Measurements from ENCODE around the gene NOL9.
"Not testable (repeated sequence)": the region's sequence is repeated elsewhere in the genome, so short reads cannot be mapped to it uniquely, and the experiment has no call there.

Gene NOL9

DNA sequence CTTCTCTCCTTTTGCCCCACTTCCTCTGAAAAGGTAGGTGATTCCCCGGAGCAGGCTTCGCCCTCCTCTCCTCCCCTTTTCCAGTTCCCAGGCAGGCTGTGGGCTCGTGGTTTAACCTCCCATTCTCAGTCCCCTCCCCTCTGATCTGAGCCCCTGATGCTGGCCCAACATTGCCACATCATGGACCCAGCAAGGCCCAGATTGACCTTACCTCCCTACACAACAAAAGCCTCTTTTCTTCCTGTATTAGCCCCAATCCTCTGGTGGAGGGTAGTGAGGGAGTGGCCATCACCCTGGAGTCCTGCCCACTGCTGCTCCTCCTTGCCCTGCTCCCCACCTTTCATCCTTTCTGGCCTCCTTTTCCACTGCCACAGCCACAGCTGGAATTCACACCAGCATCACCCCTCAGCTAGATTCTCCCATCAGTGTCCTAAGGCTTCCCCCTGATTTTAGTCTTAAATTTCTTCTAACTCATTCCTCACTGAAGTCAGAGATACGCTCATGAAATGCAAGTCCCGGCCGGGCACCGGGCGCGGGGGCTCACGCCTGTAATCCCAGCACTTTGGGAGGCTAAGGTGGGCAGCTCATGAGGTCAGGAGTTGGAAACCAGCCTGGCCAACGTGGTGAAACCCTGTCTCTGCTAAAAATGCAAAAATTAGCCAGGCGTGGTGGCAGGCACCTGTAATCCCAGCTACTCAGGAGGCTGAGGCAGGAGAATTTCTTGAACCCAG, 18.5 kb upstream of the NOL9 start:
- no peak for DNase-seq (ENCODE audit: low spot score)

DNA sequence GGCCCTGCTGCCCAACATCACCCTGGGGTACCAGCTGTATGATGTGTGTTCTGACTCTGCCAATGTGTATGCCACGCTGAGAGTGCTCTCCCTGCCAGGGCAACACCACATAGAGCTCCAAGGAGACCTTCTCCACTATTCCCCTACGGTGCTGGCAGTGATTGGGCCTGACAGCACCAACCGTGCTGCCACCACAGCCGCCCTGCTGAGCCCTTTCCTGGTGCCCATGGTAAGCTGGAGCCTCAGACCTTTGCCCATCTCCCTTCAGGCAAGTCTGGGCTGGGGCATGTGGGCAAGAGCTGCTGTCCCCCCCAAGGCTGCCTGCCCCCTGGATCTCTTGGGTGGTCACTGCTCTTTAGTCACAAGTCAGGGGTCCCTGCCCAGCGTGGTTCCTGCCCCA, 16.7 kb upstream of the NOL9 start:
- no peak for DNase-seq (ENCODE audit: low spot score)

DNA sequence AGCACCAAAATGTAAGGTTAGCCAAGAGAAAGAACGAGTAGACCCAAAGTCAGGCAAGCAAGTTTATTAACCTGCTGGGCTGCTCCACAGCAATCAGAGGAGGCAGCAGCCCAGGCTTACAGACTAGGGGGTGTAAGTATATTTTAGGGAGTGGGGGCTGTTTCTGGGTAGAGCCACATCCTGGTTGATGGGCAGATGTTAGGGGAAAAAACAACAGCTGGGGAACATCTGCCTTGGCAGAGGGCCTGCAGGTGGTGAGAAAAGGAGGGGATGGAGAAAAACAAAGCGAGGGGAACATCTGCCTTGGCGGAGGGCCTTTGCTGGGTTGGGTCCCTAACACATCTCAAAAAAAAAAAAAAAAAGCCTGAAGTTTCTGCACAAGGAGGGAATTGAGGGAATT, 15.8 kb upstream of the NOL9 start:
- DNase-seq (ENCODE audit: low spot score): no peak

DNA sequence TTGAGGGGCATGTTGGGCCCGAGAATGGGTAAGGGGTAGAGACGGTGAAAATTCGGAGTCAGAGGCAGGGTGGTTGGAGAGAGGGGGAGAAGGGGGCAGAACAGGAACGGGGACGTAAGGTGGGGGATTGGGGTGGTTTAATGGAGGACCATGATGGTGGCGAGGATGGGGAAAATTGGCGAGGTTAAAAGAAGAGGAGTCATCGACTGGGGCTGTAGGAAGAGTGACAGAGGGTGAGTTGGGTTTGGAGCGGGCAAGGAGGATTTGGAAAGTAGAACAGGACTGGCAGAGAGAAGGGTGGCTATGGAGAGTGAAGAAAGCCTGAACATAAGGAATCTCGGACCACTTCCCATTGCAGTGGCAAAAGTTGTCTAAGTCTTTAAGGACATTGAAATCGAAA, 14.7 kb upstream of the NOL9 start:
- DNase-seq (ENCODE audit: low spot score): no peak

DNA sequence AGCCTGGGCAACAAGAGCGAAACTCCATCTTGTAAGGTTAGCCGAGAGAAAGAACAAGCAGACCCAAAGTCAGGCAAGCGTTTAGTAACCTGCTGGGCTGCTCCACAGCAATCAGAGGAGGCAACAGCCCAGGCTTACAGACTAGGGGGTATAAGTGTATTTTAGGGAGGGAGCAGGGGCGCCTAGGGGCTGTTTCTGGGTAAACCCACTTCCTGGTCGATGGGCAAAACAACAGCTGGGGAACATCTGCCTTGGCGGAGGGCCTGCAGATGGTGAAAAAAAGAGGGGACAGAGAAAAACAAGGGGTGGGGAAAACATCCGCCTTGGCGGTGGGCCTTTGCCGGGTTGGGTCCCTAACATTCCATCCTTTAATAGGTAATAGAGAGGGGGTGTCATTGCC, 6.0 kb upstream of the NOL9 start:
- DNase-seq (ENCODE audit: low spot score): no peak

DNA sequence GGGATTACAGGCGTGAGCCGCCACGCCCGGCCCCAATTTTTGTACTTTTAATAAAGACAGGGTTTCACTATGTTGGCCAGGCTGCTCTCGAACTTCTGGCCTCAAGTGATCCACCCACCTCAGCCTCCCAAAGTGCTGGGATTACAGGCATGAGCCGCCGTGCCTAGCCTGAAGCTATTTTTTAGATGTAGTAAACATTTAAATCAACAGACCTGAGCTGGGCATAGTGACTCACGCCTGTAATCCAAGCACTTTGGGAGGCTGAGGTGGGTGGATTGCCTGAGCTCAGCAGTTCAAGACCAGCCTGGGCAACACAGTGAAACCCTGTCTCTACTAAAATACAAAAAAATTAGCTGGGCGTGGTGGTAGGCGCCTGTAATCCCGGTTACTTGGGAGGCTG, 4.8 kb upstream of the NOL9 start:
- DNase-seq (ENCODE audit: low spot score): not testable (repeated sequence)

DNA sequence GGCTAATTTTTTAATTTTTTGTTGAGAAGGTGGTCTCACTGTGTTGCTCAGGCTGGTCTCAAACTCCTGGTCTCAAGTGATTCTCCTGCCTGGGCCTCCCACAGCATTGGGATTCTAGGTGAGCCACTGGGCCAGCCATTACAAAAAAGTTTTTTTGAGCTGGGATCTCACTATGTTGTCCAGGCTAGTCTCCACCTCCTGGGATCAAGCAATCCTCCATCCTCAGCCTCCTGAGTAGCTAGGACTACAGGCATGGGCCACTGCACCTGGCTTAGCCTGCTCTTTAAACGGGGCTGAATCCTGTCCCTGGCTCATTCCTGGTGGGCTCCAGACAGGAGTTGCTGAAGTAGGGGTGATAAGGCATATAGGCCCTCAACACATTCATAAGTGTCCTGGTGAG, 3.3 kb upstream of the NOL9 start:
- DNase-seq (ENCODE audit: low spot score): no peak

DNA sequence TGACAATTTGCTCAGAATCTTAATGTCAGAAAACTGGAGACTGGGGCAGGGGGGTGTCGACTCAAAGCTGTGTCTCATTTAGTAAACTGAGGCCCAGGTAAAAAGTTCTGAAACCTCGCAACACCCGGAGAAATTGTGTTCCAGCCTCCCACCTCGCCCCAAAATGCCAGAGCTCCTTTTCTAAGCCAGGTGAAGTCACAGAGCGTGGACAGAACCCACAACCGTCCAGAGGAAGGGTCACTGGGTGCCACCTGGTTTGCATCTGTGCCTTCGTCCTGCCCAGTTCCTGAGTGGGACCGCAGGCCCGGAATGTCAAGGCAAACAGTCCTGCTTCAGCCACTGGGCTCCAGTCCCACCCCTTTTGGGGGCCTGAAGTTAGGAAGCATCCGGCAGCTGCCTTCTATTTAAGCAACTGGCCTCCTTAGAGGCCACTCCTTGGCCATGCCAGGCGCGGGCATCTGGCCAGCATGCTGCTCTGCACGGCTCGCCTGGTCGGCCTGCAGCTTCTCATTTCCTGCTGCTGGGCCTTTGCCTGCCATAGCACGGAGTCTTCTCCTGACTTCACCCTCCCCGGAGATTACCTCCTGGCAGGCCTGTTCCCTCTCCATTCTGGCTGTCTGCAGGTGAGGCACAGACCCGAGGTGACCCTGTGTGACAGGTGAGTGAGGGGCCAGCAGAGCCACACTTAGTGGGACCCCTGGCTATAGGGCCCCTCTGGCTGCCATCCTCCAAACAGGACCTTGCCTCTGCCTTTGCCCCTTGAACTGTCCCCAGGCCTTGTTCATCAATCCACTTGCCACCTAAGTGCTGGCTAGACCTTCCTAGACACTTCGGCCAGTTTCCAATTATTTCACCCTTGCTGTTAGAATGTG, 830 bp upstream of the NOL9 start, which contains the start of gene TAS1R1:
Gene TAS1R1, plus strand, starts transcription at position 401 of the 872 bp plus-strand sequence. Its CDS starts 67 bp downstream, at position 468.
- DNase-seq (ENCODE audit: low spot score): no peak

DNA sequence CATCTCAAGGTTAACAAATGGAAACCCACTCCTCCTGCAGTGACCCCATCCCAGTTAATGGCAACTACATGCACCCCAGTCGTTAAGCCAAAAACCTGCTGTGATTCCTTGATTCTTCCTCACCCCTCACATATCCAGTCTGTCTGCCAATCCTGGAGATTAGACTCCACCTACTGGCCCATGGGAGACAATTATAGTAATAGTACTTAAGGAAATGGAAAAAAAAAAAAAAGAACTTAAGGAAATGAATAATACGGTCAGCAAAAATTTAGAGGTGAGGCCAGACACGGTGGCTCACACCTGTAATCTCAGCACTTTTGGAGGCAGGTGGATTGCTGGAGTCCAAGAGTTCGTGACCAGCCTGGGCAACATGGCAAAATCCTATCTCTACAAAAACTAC, 7.0 kb downstream of the NOL9 start:
- DNase-seq (ENCODE audit: low spot score): no peak

DNA sequence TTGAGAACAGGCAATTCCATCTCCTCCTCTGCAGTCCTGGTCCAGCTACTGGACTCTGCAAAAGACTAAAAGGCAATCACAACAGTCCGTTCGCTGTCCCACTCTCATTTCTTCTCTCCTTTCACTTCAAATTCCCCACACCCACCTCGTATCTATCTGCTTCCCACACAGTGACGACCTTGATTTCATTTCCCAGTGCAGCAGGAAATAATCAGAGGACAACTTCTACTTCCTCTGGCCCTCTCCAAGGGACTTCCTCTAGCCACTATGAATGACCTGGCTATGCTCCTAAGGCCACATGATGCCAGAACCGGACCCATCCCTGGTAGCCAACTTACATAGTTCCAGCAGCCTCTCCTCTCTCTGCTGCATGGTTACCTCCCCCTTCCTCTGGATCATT, 8.0 kb downstream of the NOL9 start:
- DNase-seq (ENCODE audit: low spot score): no peak

DNA sequence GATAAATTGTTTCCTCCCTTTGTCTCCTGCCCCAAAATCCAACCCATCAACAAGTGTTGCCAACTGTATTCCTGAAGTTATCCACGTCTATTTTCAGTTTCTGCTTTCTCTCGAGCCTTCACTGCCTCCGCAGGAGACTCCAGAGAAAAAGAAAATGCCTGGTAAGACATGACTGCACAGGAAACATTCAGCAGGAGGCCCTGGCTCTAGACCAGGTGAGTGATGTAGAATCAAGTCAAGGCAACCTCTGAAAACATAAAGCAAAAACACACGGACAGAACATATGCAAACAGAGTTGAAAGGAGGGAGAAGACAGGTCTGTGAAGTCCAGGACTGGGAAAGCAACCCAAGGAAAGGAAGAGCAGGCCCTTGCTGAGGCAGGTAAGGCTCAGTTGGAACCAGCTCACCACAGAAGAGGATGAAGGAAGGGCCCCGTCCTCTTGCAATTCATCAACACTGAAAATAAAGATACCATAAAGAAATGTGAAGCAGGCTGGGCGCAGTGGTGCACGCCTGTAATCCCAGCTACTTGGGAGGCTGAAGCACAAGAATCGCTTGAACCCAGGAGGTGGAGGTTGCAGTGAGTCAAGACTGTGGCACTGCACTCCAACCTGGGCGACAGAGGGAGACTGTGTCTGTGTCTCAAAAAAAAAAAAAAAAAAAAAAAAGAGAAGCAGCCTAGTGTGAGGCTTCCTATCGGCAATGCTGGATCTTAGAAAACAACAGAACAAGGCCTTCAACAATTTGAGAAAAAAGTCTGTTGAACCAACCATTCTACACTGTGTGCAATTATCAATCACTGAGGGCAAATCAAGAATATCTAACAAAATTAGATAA, 8.8 kb downstream of the NOL9 start:
- no peak for DNase-seq (ENCODE audit: low spot score)

DNA sequence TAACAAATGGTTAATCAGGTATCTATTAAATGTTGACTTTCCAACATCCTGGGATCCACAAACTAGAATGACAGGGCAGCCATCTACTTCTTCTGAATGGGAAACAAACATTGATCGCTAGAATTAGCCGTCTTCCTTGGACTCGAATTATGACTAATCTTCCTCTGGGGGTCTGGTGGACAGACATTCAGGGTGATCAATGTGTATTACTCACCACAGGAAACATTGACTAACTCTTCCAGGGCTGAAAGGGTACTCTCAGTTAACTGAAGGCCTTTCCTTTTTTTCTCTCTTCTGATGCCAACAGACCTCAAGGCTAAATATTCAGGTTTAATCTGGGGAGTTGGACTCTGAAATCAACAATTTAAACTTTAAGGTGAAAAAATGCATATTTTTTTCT, 9.5 kb downstream of the NOL9 start:
- DNase-seq (ENCODE audit: low spot score): peak; percentile 50

DNA sequence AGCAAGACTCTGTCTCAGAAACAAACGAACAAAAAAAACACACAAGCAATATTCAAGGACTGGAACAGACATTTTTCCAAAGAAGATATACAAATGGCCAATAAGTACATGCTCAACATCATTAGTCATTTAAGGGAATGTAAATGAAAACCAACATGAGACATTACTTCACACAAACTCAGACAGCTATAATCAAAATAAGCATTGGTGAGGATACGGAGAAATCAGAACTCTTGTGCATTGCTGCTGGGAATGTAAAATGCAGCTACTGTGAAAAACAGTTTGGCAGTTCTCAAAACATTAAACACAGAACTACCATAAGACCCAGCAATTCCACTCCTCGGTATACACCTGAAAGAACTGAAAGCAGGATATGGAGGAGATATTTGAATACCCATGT, 15.4 kb downstream of the NOL9 start:
- DNase-seq (ENCODE audit: low spot score): no peak

DNA sequence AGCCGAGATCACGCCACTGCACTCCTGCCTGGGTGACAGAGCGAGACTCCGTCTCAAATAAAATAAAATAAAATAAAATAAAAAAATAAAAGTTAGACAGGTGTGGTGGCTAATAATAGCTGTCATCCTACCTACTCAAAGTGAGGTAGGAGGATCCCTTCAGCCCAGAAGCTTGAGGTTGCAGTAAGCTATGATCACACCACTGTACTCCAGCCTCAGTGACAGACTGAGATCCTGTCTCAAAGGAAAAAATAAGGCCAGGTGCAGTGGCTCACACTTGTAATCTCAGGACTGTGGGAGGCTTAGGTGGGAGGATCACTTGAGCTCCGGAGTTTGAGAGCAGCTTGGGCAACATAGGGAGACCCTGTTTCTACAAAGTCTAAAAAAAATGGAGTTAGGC, 18.0 kb downstream of the NOL9 start:
- no peak for DNase-seq (ENCODE audit: low spot score)

DNA sequence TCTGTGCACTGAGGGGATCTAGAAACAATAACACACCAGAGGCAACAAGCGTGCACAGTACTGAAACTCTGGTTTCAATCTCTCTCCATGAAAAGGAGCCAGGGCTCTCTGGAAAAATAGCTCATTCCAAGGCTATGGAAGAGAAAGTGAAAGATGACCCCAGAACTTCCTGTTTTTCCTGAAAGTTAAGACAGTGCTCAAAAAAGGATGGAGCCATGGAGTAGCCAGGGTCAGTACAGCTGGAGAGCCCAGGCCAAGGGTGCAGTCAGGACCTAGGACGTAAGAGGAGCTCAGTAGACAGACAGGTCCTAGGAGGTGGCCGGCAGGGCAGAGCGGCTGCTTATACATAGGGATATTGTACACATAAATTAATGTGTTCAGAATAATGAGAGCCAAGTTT, 19.1 kb downstream of the NOL9 start:
- no peak for DNase-seq (ENCODE audit: low spot score)

DNA sequence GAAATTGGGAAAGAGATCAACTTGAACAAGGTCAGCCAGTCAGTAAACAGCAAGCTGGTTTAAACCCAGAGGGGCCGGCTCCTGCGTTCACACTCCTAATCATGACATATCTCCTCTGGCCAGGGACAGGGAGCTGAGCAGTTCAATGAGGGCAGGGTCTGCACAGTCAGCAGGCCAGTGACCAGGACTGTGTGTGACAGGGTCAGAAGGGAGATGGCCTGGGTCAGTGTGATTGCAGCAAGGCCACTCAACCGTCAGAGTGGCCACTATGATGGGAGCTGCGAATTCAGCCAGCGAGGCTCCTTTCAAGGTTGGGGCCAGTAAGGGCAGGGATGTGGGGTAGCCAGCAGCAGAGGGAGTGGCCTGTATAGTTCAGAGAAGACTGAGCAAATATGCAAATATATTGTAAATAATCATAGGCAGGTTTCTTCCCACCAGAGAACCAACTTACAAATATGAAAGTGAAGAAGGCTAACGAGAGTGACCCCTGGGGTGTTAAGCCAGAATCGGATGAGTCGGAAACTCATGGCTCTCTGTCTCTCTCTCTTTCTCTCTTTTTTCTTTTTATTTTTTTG, 20.0 kb downstream of the NOL9 start:
- no peak for DNase-seq (ENCODE audit: low spot score)

DNA sequence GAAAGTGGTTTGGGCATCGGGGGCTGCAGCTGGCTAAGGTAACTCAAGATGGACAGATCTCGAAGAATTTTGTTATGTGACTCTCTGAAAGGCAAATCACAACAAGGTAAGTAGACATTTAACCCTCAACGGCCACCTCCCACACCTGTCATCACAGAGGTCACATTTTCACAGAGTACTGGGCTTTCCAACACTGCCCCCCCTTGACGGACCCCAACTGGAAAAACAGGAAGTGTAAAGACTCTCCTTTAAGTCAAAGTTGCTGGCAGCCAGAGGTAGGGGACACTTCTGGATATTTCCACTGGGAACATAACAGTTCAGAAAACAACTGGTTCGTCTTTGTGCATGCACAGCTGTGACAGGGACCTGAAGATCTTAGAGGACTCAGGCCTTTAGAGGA, 22.3 kb downstream of the NOL9 start:
- DNase-seq (ENCODE audit: low spot score): no peak

DNA sequence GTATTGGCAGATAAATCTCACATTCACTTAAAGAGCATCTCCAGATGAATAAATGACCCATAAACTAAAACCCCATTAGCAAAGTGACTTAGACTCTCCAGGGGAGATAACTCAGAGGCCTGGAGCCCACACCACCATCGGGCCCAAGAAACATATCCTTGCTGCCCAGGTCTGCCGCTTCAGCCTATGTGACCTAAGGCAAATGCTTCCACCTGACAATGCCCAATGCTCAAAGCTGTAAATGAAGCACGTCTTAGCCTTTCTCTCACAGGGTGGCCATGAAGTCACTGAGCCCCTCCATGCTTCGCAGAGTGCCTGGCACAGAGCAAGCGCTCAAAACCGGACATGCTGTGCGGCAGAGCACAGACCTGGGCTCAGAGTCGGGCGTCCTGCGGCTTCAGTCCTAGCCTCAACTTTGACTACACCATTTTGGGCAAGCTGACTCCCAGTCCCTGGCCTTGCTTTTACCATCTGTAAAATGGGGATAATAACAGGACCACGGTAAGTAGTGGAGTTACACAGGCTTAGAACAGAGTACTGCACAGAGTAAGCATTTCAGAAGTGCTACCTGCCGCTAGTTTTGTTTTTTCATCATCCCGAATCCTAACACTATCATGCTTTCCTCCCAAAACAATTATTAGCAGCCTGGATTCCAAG, 23.7 kb downstream of the NOL9 start:
- no peak for DNase-seq (ENCODE audit: low spot score)

DNA sequence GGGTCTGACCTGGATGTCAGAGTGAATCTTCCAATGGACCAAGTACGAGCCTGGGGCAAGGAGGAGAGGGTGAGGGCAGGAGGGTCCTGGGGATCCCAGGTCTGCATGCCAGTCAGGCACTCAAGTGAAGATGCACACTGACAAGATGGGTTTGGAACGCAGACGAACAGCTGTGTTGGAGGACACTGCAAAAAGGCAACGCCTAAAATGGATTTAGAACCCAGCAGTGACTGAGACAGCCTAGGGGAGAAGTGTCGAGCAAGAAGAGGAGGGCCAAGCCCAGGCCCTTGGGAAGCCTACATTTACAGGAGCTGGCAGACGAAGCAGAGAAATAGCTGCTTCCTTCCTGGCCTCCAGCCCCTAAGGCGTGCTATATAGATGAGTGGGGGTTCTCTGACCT, 25.8 kb downstream of the NOL9 start:
- DNase-seq (ENCODE audit: low spot score): no peak

DNA sequence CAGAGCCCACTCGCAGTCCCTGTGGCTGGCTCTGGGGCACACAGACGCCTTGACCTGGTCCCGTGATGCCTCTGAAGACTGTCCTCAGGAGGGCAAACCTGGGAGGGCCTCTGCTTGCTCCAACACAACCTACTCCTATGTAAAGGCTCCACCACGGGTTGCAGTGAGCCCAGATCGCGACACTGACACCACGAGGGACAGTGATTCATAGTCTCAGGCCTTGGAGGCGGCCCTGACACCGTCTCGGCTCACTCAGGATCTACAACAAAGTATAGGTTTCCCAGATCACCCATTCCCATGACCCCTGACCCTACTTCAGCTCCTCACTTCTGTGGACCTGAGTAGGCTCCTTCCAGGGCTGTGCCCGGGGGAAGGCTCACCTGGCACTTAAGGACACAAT, 28.0 kb downstream of the NOL9 start:
- DNase-seq (ENCODE audit: low spot score): no peak

DNA sequence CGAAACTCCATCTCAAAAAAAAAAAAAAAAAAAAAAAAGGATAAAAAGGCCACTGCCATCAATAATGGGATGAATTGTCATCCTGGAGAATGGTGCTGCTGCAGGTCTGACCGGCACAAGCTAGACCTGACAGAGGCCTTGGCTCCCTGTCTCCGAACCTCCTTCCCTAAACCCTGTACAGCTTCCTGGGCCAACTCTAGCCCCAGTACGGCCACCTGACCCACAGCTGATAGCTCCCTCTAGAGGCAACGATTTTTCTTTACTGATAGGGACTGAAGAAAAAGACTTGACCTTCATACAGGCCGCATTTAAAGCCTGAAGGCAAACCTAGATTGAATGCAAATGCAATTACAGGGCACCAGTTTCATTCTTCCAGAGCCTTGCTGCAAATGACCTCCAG, 30.7 kb downstream of the NOL9 start:
- DNase-seq (ENCODE audit: low spot score): peak; percentile 9

DNA sequence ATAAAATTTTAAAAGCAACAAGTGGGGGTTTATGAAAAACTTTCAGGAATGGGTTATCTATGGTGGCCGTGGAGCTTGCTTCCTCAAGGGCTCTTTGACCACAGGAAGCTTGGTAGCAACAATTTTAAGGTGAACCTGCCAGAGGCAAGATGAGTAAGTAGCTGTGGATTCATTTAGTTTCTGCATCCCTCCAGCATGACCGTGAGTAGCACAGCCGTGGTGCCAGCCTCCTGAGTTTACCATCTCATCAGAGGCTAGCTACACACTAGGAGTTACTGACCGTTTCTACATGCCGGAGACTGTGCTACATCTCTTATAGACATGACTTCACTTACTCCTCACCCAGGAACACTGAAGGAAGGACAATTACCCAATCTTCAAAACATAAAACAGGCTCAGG, 32.8 kb downstream of the NOL9 start:
- no peak for DNase-seq (ENCODE audit: low spot score)

All from activated CD4-positive, alpha-beta T cell treated with anti-CD3 and anti-CD28 coated beads, Interleukin-2, Interleukin-4, amounts not matched to agents 100 ng/mL and 50 ng/mL, durations not matched to agents 16 hours and 8 hours (primary cell).